HG02981 (cell line): ENCODE results near the gene SIGLEC7.

ENCODE experiments used
- ATAC-seq: cut with Tn5 transposase; IDR thresholded peaks from one replicate; pipeline ENCODE4 v1.9.1; 2021; ENCODE audit warnings: mild to moderate bottlenecking, moderate library complexity; ENCODE audit not compliant: unreplicated experiment

Gene SIGLEC7

GRCh38 chr19:51142119-51142518 lies at the start of gene SIGLEC7:
TSS of gene SIGLEC7 (plus strand) at chr19:51142301. CDS start at chr19:51142370, 69 bp downstream.
- ATAC-seq, result no peak

- ATAC-seq, result no peak
Observed at GRCh38 chr19:51093101-51093500, 49.0 kb upstream of the SIGLEC7 start.

GRCh38 chr19:51093510-51094345 lies 48.4 kb upstream of the SIGLEC7 start:
- no peak for ATAC-seq

- no peak for ATAC-seq
Observed at GRCh38 chr19:51094696-51095279, 47.3 kb upstream of the SIGLEC7 start.

GRCh38 chr19:51096473-51097165 lies 45.5 kb upstream of the SIGLEC7 start:
- ATAC-seq, result no peak

- no peak for ATAC-seq
Observed at GRCh38 chr19:51097166-51097738, 44.8 kb upstream of the SIGLEC7 start.

GRCh38 chr19:51097796-51098195 lies 44.3 kb upstream of the SIGLEC7 start:
- no peak for ATAC-seq

GRCh38 chr19:51098365-51099046 lies 43.6 kb upstream of the SIGLEC7 start:
- no peak for ATAC-seq

- ATAC-seq, result no peak
Observed at GRCh38 chr19:51099047-51099382, 43.1 kb upstream of the SIGLEC7 start.

GRCh38 chr19:51100601-51101000 lies 41.5 kb upstream of the SIGLEC7 start:
- ATAC-seq, result no peak

- no peak for ATAC-seq
Observed at GRCh38 chr19:51101171-51101865, 40.8 kb upstream of the SIGLEC7 start.

GRCh38 chr19:51102991-51103390 lies 39.1 kb upstream of the SIGLEC7 start:
- no peak for ATAC-seq

GRCh38 chr19:51103926-51104341 lies 38.2 kb upstream of the SIGLEC7 start:
- no peak for ATAC-seq

GRCh38 chr19:51107406-51108065 lies 34.6 kb upstream of the SIGLEC7 start:
- ATAC-seq, result no peak

- peak; percentile 97 for ATAC-seq
Observed at GRCh38 chr19:51108066-51108804, 33.9 kb upstream of the SIGLEC7 start, which contains the start of gene CTU1. TSS of gene CTU1 (minus strand) at chr19:51108409. CDS start at chr19:51104569, 3,840 bp downstream.

- ATAC-seq, result peak; percentile 23
Observed at GRCh38 chr19:51108805-51109146, 33.3 kb upstream of the SIGLEC7 start.

- ATAC-seq, result no peak
Observed at GRCh38 chr19:51110666-51110971, 31.5 kb upstream of the SIGLEC7 start.

- ATAC-seq, result no peak
Observed at GRCh38 chr19:51111606-51112005, 30.5 kb upstream of the SIGLEC7 start.

- ATAC-seq, result no peak
Observed at GRCh38 chr19:51114087-51114729, 27.9 kb upstream of the SIGLEC7 start.
